GM12872 (cell line): ENCODE results near the gene KIAA0319L.

Experiments used
- TF ChIP-seq, protein P1 (sequence below): IDR thresholded peaks from 3 replicates; pipeline ENCODE4 v1.5.1; 2011; ENCODE audit warnings: low read depth, mild to moderate bottlenecking, low read length, moderate library complexity; ENCODE audit not compliant: insufficient read depth

Gene KIAA0319L

GRCh38 chr1:35598895-35599294 lies 41.7 kb upstream of the KIAA0319L start:
- TF ChIP-seq, protein P1, sequence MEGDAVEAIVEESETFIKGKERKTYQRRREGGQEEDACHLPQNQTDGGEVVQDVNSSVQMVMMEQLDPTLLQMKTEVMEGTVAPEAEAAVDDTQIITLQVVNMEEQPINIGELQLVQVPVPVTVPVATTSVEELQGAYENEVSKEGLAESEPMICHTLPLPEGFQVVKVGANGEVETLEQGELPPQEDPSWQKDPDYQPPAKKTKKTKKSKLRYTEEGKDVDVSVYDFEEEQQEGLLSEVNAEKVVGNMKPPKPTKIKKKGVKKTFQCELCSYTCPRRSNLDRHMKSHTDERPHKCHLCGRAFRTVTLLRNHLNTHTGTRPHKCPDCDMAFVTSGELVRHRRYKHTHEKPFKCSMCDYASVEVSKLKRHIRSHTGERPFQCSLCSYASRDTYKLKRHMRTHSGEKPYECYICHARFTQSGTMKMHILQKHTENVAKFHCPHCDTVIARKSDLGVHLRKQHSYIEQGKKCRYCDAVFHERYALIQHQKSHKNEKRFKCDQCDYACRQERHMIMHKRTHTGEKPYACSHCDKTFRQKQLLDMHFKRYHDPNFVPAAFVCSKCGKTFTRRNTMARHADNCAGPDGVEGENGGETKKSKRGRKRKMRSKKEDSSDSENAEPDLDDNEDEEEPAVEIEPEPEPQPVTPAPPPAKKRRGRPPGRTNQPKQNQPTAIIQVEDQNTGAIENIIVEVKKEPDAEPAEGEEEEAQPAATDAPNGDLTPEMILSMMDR, result no peak

GRCh38 chr1:35597870-35598269 lies 40.7 kb upstream of the KIAA0319L start:
- TF ChIP-seq, protein P1, result no peak

DNA sequence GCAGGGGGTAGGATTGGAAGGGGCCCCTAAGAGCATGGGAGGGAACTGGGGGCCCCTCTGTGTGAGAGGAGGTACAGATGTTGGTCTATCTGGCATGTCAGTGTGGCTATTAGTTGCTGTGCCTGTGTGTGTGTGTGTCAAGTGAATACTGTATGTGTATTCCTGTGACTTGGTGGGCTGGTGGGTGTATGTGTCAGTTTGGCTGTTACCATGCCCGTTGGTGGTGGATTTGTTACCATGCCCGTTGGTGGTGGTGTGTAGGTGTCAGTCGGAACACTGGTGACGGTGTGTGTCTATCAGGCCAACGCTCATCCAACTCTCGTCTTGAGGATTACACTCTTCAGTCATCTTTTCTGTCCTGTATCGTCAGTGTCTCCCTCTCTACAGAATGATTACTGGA lies 38.5 kb upstream of the KIAA0319L start:
- TF ChIP-seq, protein P1, result no peak

- TF ChIP-seq, protein P1, result no peak
Measured at GRCh38 chr1:35594005-35594760, 37.0 kb upstream of the KIAA0319L start.

- TF ChIP-seq, protein P1, result no peak
Measured at GRCh38 chr1:35592991-35593769, 36.0 kb upstream of the KIAA0319L start.

DNA sequence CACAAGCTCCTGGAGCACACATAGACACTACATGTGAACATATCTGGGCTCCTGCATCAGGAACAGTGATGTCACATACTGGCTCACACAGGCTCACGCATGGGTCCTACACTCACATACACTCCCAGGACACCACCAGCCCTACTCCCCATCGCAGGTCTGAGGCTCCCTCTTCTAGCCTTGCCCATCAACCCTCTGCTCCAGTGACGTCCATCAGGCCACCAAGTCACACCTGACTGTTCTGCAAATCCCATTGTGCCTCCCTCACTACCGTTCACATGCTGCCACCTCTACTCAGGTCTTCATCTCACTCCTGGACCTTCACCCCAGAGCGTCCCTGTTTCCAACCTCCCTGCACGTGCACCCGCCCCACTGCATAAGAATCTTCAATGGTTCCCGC lies 34.0 kb upstream of the KIAA0319L start:
- TF ChIP-seq, protein P1, result no peak

GRCh38 chr1:35590476-35591040 lies 33.4 kb upstream of the KIAA0319L start:
- TF ChIP-seq, protein P1, result no peak
